Measurements from ENCODE around the gene PTAFR.

The PTAFR gene

GRCh38 chr1:28175955-28176485, 470 bp downstream of the PTAFR start:
- no peak for DNase-seq (ENCODE audit: low read depth in 2 of 2)

GRCh38 chr1:28173980-28174297, 2.6 kb downstream of the PTAFR start:
- no peak for DNase-seq (ENCODE audit: low read depth in 2 of 2)

- no peak for DNase-seq (ENCODE audit: low read depth in 2 of 2)
Observed at GRCh38 chr1:28173151-28173979, 3.1 kb downstream of the PTAFR start.

GRCh38 chr1:28172713-28173150, 3.8 kb downstream of the PTAFR start:
- DNase-seq (ENCODE audit: low read depth in 2 of 2): no peak

GRCh38 chr1:28171246-28171645, 5.2 kb downstream of the PTAFR start:
- no peak for DNase-seq (ENCODE audit: low read depth in 2 of 2)

GRCh38 chr1:28170001-28170596, 6.4 kb downstream of the PTAFR start:
- no peak for DNase-seq (ENCODE audit: low read depth in 2 of 2)

GRCh38 chr1:28163496-28164161, 12.9 kb downstream of the PTAFR start:
- DNase-seq (ENCODE audit: low read depth in 2 of 2): no peak

GRCh38 chr1:28162151-28162550, 14.3 kb downstream of the PTAFR start:
- no peak for DNase-seq (ENCODE audit: low read depth in 2 of 2)

GRCh38 chr1:28161751-28162150, 14.7 kb downstream of the PTAFR start:
- no peak for DNase-seq (ENCODE audit: low read depth in 2 of 2)

GRCh38 chr1:28160782-28161266, 15.7 kb downstream of the PTAFR start:
- DNase-seq (ENCODE audit: low read depth in 2 of 2): no peak

- no peak for DNase-seq (ENCODE audit: low read depth in 2 of 2)
Observed at GRCh38 chr1:28159680-28160079, 16.8 kb downstream of the PTAFR start.

- DNase-seq (ENCODE audit: low read depth in 2 of 2): no peak
Observed at GRCh38 chr1:28159243-28159642, 17.2 kb downstream of the PTAFR start.

- DNase-seq (ENCODE audit: low read depth in 2 of 2): no peak
Observed at GRCh38 chr1:28157894-28158293, 18.6 kb downstream of the PTAFR start.

- DNase-seq (ENCODE audit: low read depth in 2 of 2): no peak
Observed at GRCh38 chr1:28156821-28157220, 19.7 kb downstream of the PTAFR start.

GRCh38 chr1:28155628-28156027, 20.9 kb downstream of the PTAFR start:
- no peak for DNase-seq (ENCODE audit: low read depth in 2 of 2)

GRCh38 chr1:28154078-28154594, 22.4 kb downstream of the PTAFR start:
- no peak for DNase-seq (ENCODE audit: low read depth in 2 of 2)

GRCh38 chr1:28150125-28150780, 26.2 kb downstream of the PTAFR start:
- DNase-seq (ENCODE audit: low read depth in 2 of 2): no peak

GRCh38 chr1:28148880-28149195, 27.7 kb downstream of the PTAFR start:
- DNase-seq (ENCODE audit: low read depth in 2 of 2): no peak

GRCh38 chr1:28147264-28148094, 29.0 kb downstream of the PTAFR start:
- no peak for DNase-seq (ENCODE audit: low read depth in 2 of 2)

GRCh38 chr1:28145728-28146127, 30.8 kb downstream of the PTAFR start:
- DNase-seq (ENCODE audit: low read depth in 2 of 2): no peak

Measured in stimulated activated CD8-positive, alpha-beta memory T cell treated with anti-CD3 and anti-CD28 coated beads, Interleukin-15, amount 100 ng/mL, for 4 hours (primary cell).